HEK293 (cell line): ENCODE measurements around the gene FRG2C.

Experiments used
- CTCF ChIA-PET: fragments of 350-600 bp; formaldehyde crosslinking; extraction: SDS; loops from one replicate; lab custom pipeline; 2021; ENCODE audit warnings: antibody characterized with exemption; lab: Yijun Ruan, JAX
- POLR2A ChIA-PET: fragments of 300-600 bp; formaldehyde crosslinking; extraction: SDS; loops from one replicate; lab custom pipeline; 2020; ENCODE audit warnings: antibody characterized with exemption, inconsistent platforms; lab: Yijun Ruan, JAX
- H3K27ac ChIP-seq: fragments of 200-500 bp; sonication (Bioruptor generic); 2 replicates; pipeline ENCODE4 v1.5.1; 2014; ENCODE audit warnings: low read depth, low read length, control low read depth, inconsistent platforms; ENCODE audit errors: extremely low read depth
- H3K36me3 ChIP-seq, 2 experiments: fragments of 200-500 bp in 1 of 2; sonication (Bioruptor generic) in 1 of 2; 1 replicate in 1 of 2; 2 replicates in 1 of 2; pipeline ENCODE4 v1.5.1; 2014 to 2017; ENCODE audit warnings: inconsistent platforms in 2 of 2, low read length in 2 of 2; ENCODE audit not compliant: control insufficient read depth in 2 of 2, insufficient read depth in 1 of 2
- H3K4me1 ChIP-seq: fragments of 200-500 bp; sonication (Bioruptor generic); 2 replicates; pipeline ENCODE4 v1.5.1; 2014; ENCODE audit warnings: mild to moderate bottlenecking, low read length, inconsistent platforms; ENCODE audit not compliant: control insufficient read depth, insufficient read depth
- H3K4me3 ChIP-seq: 2 replicates; pipeline ENCODE4 v1.5.1; 2011; ENCODE audit warnings: low read depth, mild to moderate bottlenecking, control low read depth, low read length, moderate library complexity
- H3K9me3 ChIP-seq: fragments of 200-500 bp; sonication (Bioruptor generic); 2 replicates; pipeline ENCODE4 v1.5.1; 2014; ENCODE audit warnings: low read depth, low read length, inconsistent platforms; ENCODE audit not compliant: control insufficient read depth, insufficient read depth
- FEZF1 ChIP-seq: fragments of 450-650 bp; formaldehyde crosslinking; IDR thresholded peaks from 2 replicates; pipeline ENCODE4 v1.5.1; 2016; ENCODE audit warnings: missing biosample characterization, missing genetic modification characterization
- HOXD13 ChIP-seq: sonication (generic); formaldehyde crosslinking; IDR thresholded peaks from 2 replicates; pipeline ENCODE4 v1.8.0; 2022; ENCODE audit warnings: missing genetic modification reagents, borderline replicate concordance
- YY1 ChIP-seq: fragments of 450-650 bp; formaldehyde crosslinking; IDR thresholded peaks from 2 replicates; pipeline ENCODE4 v1.5.1; 2018; ENCODE audit warnings: missing biosample characterization, missing genetic modification characterization
- ZNF37A ChIP-seq: fragments of 450-650 bp; IDR thresholded peaks from 2 replicates; pipeline ENCODE4 v1.5.1; 2018; ENCODE audit warnings: missing biosample characterization, missing genetic modification characterization
- ZNF501 ChIP-seq: fragments of 450-650 bp; formaldehyde crosslinking; IDR thresholded peaks from 2 replicates; pipeline ENCODE4 v1.5.1; 2016; ENCODE audit warnings: missing biosample characterization, missing genetic modification characterization
- ZNF514 ChIP-seq: fragments of 450-650 bp; formaldehyde crosslinking; IDR thresholded peaks from 2 replicates; pipeline ENCODE4 v1.5.1; 2016; ENCODE audit warnings: missing biosample characterization, missing genetic modification characterization
- ZNF544 ChIP-seq: fragments of 450-650 bp; formaldehyde crosslinking; IDR thresholded peaks from 2 replicates; pipeline ENCODE4 v1.5.0; 2017; ENCODE audit warnings: missing biosample characterization, missing genetic modification characterization
- ZNF585B ChIP-seq: fragments of 450-650 bp; formaldehyde crosslinking; IDR thresholded peaks from 2 replicates; pipeline ENCODE4 v1.5.1; 2016; ENCODE audit warnings: missing biosample characterization, missing genetic modification characterization
- ZNF596 ChIP-seq: fragments of 450-650 bp; IDR thresholded peaks from 2 replicates; pipeline ENCODE4 v1.5.0; 2018; ENCODE audit warnings: missing biosample characterization, mild to moderate bottlenecking, missing genetic modification characterization, moderate library complexity
- TF ChIP-seq, protein P1 (sequence below): fragments of 450-650 bp; formaldehyde crosslinking; IDR thresholded peaks from 2 replicates; pipeline ENCODE4 v1.5.1; 2016; ENCODE audit warnings: missing biosample characterization, missing genetic modification characterization, borderline replicate concordance
- TF ChIP-seq, protein P2 (sequence below): fragments of 450-650 bp; formaldehyde crosslinking; IDR thresholded peaks from 2 replicates; pipeline ENCODE4 v1.5.1; 2016; ENCODE audit warnings: missing biosample characterization, missing genetic modification characterization

Gene FRG2C

DNA sequence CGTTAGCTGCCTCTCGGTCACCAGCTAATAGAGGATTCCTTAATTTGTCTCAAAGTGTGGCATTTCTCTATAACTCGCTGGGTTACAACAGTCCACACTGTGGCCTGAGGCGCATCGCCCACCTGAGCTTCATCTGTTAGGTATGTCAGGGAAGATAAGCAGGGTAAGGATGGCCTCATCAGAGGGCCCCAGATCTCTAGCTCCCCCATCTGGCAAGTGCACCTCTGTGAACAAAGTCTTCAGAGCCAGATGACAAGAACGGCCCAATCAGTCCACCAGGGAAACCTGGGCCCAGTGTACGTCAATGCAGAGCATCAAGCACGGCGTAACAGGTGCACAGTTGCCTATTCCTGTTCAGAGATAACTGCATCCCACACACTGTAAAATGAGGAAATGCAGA lies 23.2 kb downstream of the FRG2C start:
- Histone ChIP-seq H3K4me1 (no peaks in the 10 kb centered on the region), H3K36me3 (no peaks in the 10 kb centered on the region), H3K9me3 (no peaks in the 10 kb centered on the region), H3K4me3 (no peak overlapping the region), H3K27ac (no peak overlapping the region)
- CTCF ChIA-PET = no interaction called here
- POLR2A ChIA-PET = no interaction called here
- TF ChIP-seq HOXD13 (CRISPR knock-in tag) (no peak), ZNF514 (tag by site-specific recombination) (no peak), ZNF596 (tag by site-specific recombination) (no peak), YY1 (tag by site-specific recombination) (no peak), ZNF585B (tag by site-specific recombination) (no peak), FEZF1 (tag by site-specific recombination) (no peak), ZNF37A (tag by site-specific recombination) (no peak)

DNA sequence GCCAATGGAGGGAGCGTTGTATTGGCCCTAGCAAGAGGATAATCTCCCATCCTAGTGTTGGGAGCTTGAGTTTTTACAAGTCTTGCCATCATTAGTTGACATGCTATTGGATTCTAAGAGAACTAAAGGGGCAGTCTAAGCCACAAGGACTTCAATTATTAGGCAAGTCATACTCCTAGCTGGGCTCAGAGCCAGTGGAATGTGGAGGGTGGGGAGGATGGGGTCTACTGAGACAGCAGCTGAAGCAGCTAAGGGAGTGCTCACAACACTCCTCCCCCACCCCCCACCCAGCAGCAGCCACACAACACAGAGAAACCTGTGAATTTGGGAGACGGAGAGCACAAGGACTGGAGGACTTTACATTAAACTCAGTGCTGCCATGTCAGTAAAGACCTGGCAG lies 27.9 kb downstream of the FRG2C start:
- no peak overlapping the region for H3K27ac ChIP-seq
- no peaks in the 10 kb centered on the region for H3K36me3 ChIP-seq
- H3K4me3 ChIP-seq = no peak overlapping the region
- CTCF ChIA-PET = no interaction called here
- H3K4me1 ChIP-seq = no peaks in the 10 kb centered on the region
- H3K9me3 ChIP-seq = no peaks in the 10 kb centered on the region
- POLR2A ChIA-PET = no interaction called here
- TF ChIP-seq, protein P1, sequence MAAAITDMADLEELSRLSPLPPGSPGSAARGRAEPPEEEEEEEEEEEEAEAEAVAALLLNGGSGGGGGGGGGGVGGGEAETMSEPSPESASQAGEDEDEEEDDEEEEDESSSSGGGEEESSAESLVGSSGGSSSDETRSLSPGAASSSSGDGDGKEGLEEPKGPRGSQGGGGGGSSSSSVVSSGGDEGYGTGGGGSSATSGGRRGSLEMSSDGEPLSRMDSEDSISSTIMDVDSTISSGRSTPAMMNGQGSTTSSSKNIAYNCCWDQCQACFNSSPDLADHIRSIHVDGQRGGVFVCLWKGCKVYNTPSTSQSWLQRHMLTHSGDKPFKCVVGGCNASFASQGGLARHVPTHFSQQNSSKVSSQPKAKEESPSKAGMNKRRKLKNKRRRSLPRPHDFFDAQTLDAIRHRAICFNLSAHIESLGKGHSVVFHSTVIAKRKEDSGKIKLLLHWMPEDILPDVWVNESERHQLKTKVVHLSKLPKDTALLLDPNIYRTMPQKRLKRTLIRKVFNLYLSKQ = no peak
- TF ChIP-seq ZNF544 (tag by site-specific recombination) (no peak), ZNF501 (tag by site-specific recombination) (no peak)
- TF ChIP-seq, protein P2, sequence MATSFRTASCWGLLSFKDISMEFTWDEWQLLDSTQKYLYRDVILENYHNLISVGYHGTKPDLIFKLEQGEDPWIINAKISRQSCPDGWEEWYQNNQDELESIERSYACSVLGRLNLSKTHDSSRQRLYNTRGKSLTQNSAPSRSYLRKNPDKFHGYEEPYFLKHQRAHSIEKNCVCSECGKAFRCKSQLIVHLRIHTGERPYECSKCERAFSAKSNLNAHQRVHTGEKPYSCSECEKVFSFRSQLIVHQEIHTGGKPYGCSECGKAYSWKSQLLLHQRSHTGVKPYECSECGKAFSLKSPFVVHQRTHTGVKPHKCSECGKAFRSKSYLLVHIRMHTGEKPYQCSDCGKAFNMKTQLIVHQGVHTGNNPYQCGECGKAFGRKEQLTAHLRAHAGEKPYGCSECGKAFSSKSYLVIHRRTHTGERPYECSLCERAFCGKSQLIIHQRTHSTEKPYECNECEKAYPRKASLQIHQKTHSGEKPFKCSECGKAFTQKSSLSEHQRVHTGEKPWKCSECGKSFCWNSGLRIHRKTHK (tag by site-specific recombination) = no peak
